Keratinocyte (primary cell): Measurements from ENCODE around the gene MYO1E. TPM values are rescaled to one million over a fixed set of nuclear protein-coding genes. Genes with fewer than 3 reads are reported as not detected.
"Not testable (repeated sequence)": the region's sequence is repeated elsewhere in the genome, so short reads cannot be mapped to it uniquely, and the experiment has no call there.

ENCODE experiments used
- DNase-seq: peaks from one replicate; pipeline ENCODE4 v3.0.0-alpha.2; 2011; ENCODE audit warnings: low read depth, missing footprints, low spot score
- FAIRE-seq: peaks from 2 replicates; lab custom pipeline; 2011; peaks lifted over from hg19 to GRCh38; lab: Jason Lieb, UNC
- H2AFZ ChIP-seq: 2 replicates; pipeline ENCODE4 v1.6.0; 2012; ENCODE audit warnings: low read length, control low read depth, inconsistent platforms; ENCODE audit not compliant: control insufficient read depth
- H3K27ac ChIP-seq: 2 replicates; pipeline ENCODE4 v1.5.1; 2011; ENCODE audit warnings: low read length; ENCODE audit not compliant: control insufficient read depth, insufficient read depth
- H3K27me3 ChIP-seq: 3 replicates; pipeline ENCODE4 v1.6.0; 2011; ENCODE audit warnings: low read length; ENCODE audit not compliant: control insufficient read depth, insufficient read depth; ENCODE audit errors: extremely low read depth
- H3K36me3 ChIP-seq, 2 experiments: 2 replicates in 1 of 2; 3 replicates in 1 of 2; pipeline ENCODE4 v1.5.1; 2011; ENCODE audit warnings: low read length in 2 of 2, mild to moderate bottlenecking in 1 of 2; ENCODE audit not compliant: control insufficient read depth in 2 of 2, insufficient read depth in 2 of 2; ENCODE audit errors: extremely low read depth in 1 of 2
- H3K4me1 ChIP-seq: 3 replicates; pipeline ENCODE4 v1.5.1; 2011; ENCODE audit warnings: low read length; ENCODE audit not compliant: control insufficient read depth, insufficient read depth; ENCODE audit errors: extremely low read depth
- H3K4me2 ChIP-seq: 3 replicates; pipeline ENCODE4 v1.6.0; 2011; ENCODE audit warnings: low read depth, low read length; ENCODE audit not compliant: control insufficient read depth, insufficient read depth; ENCODE audit errors: extremely low read depth
- H3K4me3 ChIP-seq, 3 experiments: fragments of 200-600 bp in 1 of 3; sonication (generic) in 1 of 3; 2 replicates in 2 of 3; 3 replicates in 1 of 3; pipeline ENCODE4 v1.5.1; 2011 to 2016; ENCODE audit warnings: low read length in 3 of 3, mild to moderate bottlenecking in 3 of 3, control low read depth in 2 of 3, inconsistent platforms in 1 of 3, low read depth in 1 of 3, mixed read lengths in 1 of 3, mixed run types in 1 of 3, moderate library complexity in 1 of 3; ENCODE audit not compliant: control insufficient read depth in 2 of 3, insufficient read depth in 2 of 3; ENCODE audit errors: extremely low read depth in 1 of 3
- H3K79me2 ChIP-seq: 2 replicates; pipeline ENCODE4 v1.6.0; 2012; ENCODE audit warnings: low read length; ENCODE audit not compliant: control insufficient read depth, insufficient read depth
- H3K9ac ChIP-seq: 3 replicates; pipeline ENCODE4 v1.6.0; 2011; ENCODE audit warnings: low read length; ENCODE audit not compliant: control insufficient read depth, insufficient read depth; ENCODE audit errors: extremely low read depth
- H3K9me1 ChIP-seq: 3 replicates; pipeline ENCODE4 v1.6.0; 2011; ENCODE audit warnings: low read length; ENCODE audit not compliant: control insufficient read depth, insufficient read depth; ENCODE audit errors: extremely low read depth
- H3K9me3 ChIP-seq: 2 replicates; pipeline ENCODE4 v1.5.1; 2012; ENCODE audit warnings: low read depth, low read length; ENCODE audit not compliant: control insufficient read depth
- H4K20me1 ChIP-seq: 3 replicates; pipeline ENCODE4 v1.6.0; 2011; ENCODE audit warnings: low read length; ENCODE audit not compliant: control insufficient read depth, insufficient read depth; ENCODE audit errors: extremely low read depth
- EZH2 ChIP-seq: IDR thresholded peaks from one replicate; pipeline ENCODE4 v1.6.1; 2012; ENCODE audit warnings: inconsistent platforms, mild to moderate bottlenecking, low read length, moderate library complexity
- dilution Hi-C: fragments of 300-500 bp; cut with MboI; formaldehyde crosslinking; loops from one replicate; pipeline ENCODE4 v1.7.0; 2020; ENCODE audit warnings: low sequenced_read_pairs; ENCODE audit not compliant: extremely low pct_ligation_motif_present
- polyA plus RNA-seq, 5 experiments: library from polyadenylated mRNA; depleted of rRNA in 3 of 5; stranded (reverse) in 3 of 5; stranded (forward) in 1 of 5; unstranded in 1 of 5; fragments of >200 nt; gene quantifications; 1 replicate in 1 of 5; 2 replicates in 3 of 5; 3 replicates in 1 of 5; pipeline versions ENCODE4 v1.2.1 to v1.2.3, GENCODE V29; 2011 to 2012; ENCODE audit warnings: missing spikeins in 2 of 5, low read depth in 1 of 5, low replicate concordance in 1 of 5
- TF ChIP-seq, protein P1 (sequence below), 3 experiments: IDR thresholded peaks in 1 of 3; conservative IDR thresholded peaks in 1 of 3; optimal IDR thresholded peaks in 1 of 3; 2 replicates in 2 of 3; 3 replicates in 1 of 3; pipeline versions ENCODE3 to v1.5.1; 2011; ENCODE audit warnings: low read length in 3 of 3, mild to moderate bottlenecking in 3 of 3, moderate library complexity in 2 of 3, control low read depth in 1 of 3, inconsistent platforms in 1 of 3; ENCODE audit not compliant: insufficient read depth in 2 of 3; ENCODE audit errors: extremely low read depth in 1 of 3

The MYO1E gene
- polyA plus RNA-seq, 1 donor (not counting 4 experiments of a cell fraction or from before 2014, with no cell fraction given): 213 TPM

DNA sequence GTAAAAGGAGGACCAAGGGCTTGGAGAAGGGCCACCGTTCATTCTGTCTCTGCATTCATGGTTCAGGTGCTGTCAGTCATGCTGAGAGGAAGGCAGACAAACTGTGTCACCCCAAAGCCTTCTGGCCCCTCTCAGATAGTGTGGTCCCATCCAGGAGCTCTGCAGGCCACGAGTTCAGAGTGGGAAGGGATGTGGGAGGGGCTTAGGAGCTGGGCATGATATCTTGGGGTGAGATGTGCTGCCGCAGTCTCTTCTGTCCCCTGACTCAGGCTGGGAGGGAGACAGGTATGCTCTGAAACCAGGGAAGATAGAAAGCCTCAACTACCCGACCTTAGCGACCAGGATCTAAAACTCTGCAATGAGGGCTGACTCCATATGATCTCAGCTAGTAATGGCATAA lies 19.6 kb upstream of the MYO1E start:
- Histone ChIP-seq H3K9ac (no peak overlapping the region), H3K4me3 (no peak overlapping the region), H3K4me2 (no peak overlapping the region), H4K20me1 (no peaks in the 10 kb centered on the region), H3K9me3 (no peaks in the 10 kb centered on the region), H3K4me1 (peaks cover 6% of the 10 kb centered on the region), H3K79me2 (no peaks in the 10 kb centered on the region), H3K27me3 (no peaks in the 10 kb centered on the region), H3K36me3 (no peaks in the 10 kb centered on the region), H3K9me1 (no peaks in the 10 kb centered on the region), H3K27ac (no peak overlapping the region), H2AFZ (no peak overlapping the region)
- no peak for TF ChIP-seq EZH2
- TF ChIP-seq, protein P1, sequence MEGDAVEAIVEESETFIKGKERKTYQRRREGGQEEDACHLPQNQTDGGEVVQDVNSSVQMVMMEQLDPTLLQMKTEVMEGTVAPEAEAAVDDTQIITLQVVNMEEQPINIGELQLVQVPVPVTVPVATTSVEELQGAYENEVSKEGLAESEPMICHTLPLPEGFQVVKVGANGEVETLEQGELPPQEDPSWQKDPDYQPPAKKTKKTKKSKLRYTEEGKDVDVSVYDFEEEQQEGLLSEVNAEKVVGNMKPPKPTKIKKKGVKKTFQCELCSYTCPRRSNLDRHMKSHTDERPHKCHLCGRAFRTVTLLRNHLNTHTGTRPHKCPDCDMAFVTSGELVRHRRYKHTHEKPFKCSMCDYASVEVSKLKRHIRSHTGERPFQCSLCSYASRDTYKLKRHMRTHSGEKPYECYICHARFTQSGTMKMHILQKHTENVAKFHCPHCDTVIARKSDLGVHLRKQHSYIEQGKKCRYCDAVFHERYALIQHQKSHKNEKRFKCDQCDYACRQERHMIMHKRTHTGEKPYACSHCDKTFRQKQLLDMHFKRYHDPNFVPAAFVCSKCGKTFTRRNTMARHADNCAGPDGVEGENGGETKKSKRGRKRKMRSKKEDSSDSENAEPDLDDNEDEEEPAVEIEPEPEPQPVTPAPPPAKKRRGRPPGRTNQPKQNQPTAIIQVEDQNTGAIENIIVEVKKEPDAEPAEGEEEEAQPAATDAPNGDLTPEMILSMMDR (optimal IDR thresholded peaks at IDR 0.05 in 1 of 3, IDR thresholded peaks at IDR 0.05 in 1 of 3, conservative IDR thresholded peaks at IDR 0.05 in 1 of 3; ENCODE audit: extremely low read depth in 1 of 3, insufficient read depth in 2 of 3, low read length in 3 of 3): no peak
- DNase-seq (no peak), FAIRE-seq (no peak)
- dilution Hi-C loops: no loop called here

DNA sequence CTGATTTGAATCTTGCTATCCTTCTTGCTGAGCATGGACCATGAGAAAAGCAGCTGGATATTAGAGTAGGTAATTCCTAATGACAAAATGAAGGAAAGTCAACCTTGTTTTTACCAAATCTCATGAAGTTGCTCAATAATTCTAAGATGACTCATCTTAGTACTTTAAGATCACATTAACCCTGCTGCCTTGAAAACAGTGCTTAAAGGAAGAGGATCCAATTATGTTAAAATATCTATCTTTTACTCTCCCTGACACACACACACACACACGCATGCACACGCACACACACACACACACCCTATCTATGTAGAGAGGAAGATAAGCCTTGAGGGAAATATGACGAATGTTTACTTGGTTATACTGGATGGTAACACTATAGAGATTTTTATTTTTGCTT lies 16.0 kb upstream of the MYO1E start:
- H3K9ac ChIP-seq: no peak overlapping the region
- no peak overlapping the region for H3K4me2 ChIP-seq
- peaks cover 6% of the 10 kb centered on the region for H3K4me1 ChIP-seq
- H2AFZ ChIP-seq: no peak overlapping the region
- no peaks in the 10 kb centered on the region for H3K9me3 ChIP-seq
- no peaks in the 10 kb centered on the region for H3K27me3 ChIP-seq
- no peaks in the 10 kb centered on the region for H3K9me1 ChIP-seq
- dilution Hi-C loops: no loop called here
- no peaks in the 10 kb centered on the region for H3K79me2 ChIP-seq
- no peaks in the 10 kb centered on the region for H4K20me1 ChIP-seq
- no peak for TF ChIP-seq EZH2
- TF ChIP-seq, protein P1 (optimal IDR thresholded peaks at IDR 0.05 in 1 of 3, IDR thresholded peaks at IDR 0.05 in 1 of 3, conservative IDR thresholded peaks at IDR 0.05 in 1 of 3; ENCODE audit: extremely low read depth in 1 of 3, insufficient read depth in 2 of 3, low read length in 3 of 3): no peak
- FAIRE-seq: peak; percentile 56
- no peak for DNase-seq
- H3K36me3 ChIP-seq: no peaks in the 10 kb centered on the region
- no peak overlapping the region for H3K27ac ChIP-seq
- H3K4me3 ChIP-seq: no peak overlapping the region

DNA sequence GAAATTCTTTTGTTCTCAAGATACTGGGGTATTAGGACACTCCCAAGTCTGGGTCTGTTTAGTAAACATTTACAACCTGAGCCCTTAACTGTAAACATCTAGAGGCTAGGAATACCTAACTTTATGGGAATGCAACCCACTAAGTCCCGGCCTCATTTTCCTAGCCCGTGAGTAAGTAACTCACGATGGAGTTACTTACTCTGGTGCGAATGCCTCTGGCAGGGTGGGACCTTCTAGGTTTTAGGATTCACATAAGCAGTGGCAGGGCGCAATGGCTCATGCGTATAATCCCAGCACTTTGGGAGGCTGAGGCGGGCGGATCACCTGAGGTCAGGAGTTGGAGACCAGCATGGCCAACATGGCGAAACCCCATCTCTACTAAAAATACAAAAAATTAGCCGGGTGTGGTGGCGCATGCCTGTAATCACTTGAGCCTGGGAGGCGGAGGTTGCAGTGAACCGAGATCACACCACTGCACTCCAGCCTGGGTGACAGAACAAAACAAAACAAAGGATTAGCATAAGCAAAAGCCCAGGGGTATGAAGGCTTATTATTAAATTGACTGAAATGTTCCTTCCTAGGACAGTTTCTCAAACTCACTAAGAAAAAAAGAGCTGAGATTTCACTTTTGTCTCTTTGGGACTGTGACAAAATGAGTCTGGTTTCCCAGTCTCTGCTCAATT lies 14.7 kb upstream of the MYO1E start:
- dilution Hi-C loops, H3K27ac ChIP-seq, H2AFZ ChIP-seq, FAIRE-seq, H3K9me1 ChIP-seq, H3K79me2 ChIP-seq, H3K4me3 ChIP-seq, H3K4me1 ChIP-seq, H3K27me3 ChIP-seq, H3K4me2 ChIP-seq, DNase-seq, H3K36me3 ChIP-seq, H4K20me1 ChIP-seq, H3K9ac ChIP-seq, H3K9me3 ChIP-seq: not testable (repeated sequence)
